Lower leg skin (tissue), 3 donors: ENCODE results near the gene FBXL19.

ENCODE experiments used
- POLR2A ChIP-seq, 2 donors: fragments of 450-650 bp; IDR thresholded peaks; one replicate each; pipeline ENCODE4 v1.6.1; 2016 to 2017; ENCODE audit warnings: antibody characterized with exemption in 2 of 2, mild to moderate bottlenecking in 1 of 2, moderate library complexity in 1 of 2
- TF ChIP-seq, protein P1 (sequence below), 3 donors: fragments of 450-650 bp; IDR thresholded peaks; one replicate each; pipeline ENCODE4 v1.5.1; 2016; ENCODE audit warnings: antibody characterized with exemption in 3 of 3, mild to moderate bottlenecking in 3 of 3, moderate library complexity in 2 of 3

DNA sequence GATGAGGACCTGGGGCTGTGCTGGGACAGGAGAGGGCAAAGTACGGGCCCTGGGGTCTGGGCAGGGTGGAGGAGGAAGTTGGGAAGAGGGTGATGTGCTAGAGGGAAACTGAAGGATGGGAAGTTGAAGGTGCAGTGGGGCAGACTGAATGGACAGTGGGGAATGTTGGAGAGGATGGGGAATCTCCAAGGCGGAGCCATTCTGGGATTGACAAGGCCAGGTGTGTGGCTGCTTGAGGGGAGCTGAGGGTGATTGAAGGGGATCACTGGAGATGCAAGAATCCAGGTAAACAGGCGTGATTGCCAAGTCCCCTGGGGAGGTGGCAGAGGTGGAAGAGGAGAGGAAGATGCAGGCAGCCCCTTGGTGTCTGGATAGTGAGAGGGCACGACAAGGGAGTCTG, 53.1 kb downstream of the FBXL19 start:
- TF ChIP-seq, protein P1, sequence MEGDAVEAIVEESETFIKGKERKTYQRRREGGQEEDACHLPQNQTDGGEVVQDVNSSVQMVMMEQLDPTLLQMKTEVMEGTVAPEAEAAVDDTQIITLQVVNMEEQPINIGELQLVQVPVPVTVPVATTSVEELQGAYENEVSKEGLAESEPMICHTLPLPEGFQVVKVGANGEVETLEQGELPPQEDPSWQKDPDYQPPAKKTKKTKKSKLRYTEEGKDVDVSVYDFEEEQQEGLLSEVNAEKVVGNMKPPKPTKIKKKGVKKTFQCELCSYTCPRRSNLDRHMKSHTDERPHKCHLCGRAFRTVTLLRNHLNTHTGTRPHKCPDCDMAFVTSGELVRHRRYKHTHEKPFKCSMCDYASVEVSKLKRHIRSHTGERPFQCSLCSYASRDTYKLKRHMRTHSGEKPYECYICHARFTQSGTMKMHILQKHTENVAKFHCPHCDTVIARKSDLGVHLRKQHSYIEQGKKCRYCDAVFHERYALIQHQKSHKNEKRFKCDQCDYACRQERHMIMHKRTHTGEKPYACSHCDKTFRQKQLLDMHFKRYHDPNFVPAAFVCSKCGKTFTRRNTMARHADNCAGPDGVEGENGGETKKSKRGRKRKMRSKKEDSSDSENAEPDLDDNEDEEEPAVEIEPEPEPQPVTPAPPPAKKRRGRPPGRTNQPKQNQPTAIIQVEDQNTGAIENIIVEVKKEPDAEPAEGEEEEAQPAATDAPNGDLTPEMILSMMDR (IDR thresholded peaks at IDR 0.05), result no peak
- TF ChIP-seq POLR2A (IDR thresholded peaks at IDR 0.05), result no peak
